CD14-positive monocyte (primary cell): Measurements from ENCODE around the gene PCDH15. TPM values are rescaled to one million over a fixed set of nuclear protein-coding genes. Genes with fewer than 3 reads are reported as not detected.

Experiments
- DNase-seq, 3 donors: peaks; one replicate each; pipeline ENCODE4 v3.0.0-alpha.2; 2011 to 2022
- H2AFZ ChIP-seq: 2 replicates; pipeline ENCODE4 v1.6.0; 2012; ENCODE audit warnings: mild to moderate bottlenecking, low read depth, low read length, inconsistent platforms; ENCODE audit not compliant: insufficient read depth, poor library complexity, severe bottlenecking
- H3K27ac ChIP-seq, 2 donors: 1 replicate in 1 of 2; 2 replicates in 1 of 2; pipeline ENCODE4 v1.5.1; 2012 to 2013; ENCODE audit warnings: low read length in 2 of 2, control low read depth in 1 of 2, inconsistent platforms in 1 of 2, low read depth in 1 of 2, mild to moderate bottlenecking in 1 of 2
- H3K27me3 ChIP-seq, 2 donors: one replicate each; pipeline versions ENCODE4 v1.6.0 to v1.6.1; 2011 to 2013; ENCODE audit warnings: low read length in 2 of 2; ENCODE audit not compliant: control insufficient read depth in 2 of 2, insufficient read depth in 2 of 2
- H3K36me3 ChIP-seq, 2 donors: replicated peaks in 1 of 2; 1 replicate in 1 of 2; 2 replicates in 1 of 2; pipeline versions ENCODE4 v1.5.1 to v1.6.1; 2012 to 2013; ENCODE audit warnings: low read length in 2 of 2, control low read depth in 1 of 2, inconsistent platforms in 1 of 2, mild to moderate bottlenecking in 1 of 2; ENCODE audit not compliant: insufficient read depth in 2 of 2, control insufficient read depth in 1 of 2
- H3K4me1 ChIP-seq, 2 donors: 1 replicate in 1 of 2; 2 replicates in 1 of 2; pipeline versions ENCODE4 v1.5.1 to v1.6.1; 2012 to 2013; ENCODE audit warnings: low read length in 2 of 2, control low read depth in 1 of 2, inconsistent platforms in 1 of 2, mild to moderate bottlenecking in 1 of 2, moderate library complexity in 1 of 2; ENCODE audit not compliant: insufficient read depth in 2 of 2, control insufficient read depth in 1 of 2
- H3K4me2 ChIP-seq: replicated peaks from 2 replicates; pipeline ENCODE3; 2012; ENCODE audit warnings: low read length, moderate library complexity, mild to moderate bottlenecking; ENCODE audit not compliant: poor library complexity, severe bottlenecking; ENCODE audit errors: extremely low read depth
- H3K4me3 ChIP-seq, 3 experiments: fragments of 200-600 bp in 1 of 3; sonication (generic) in 1 of 3; replicated peaks in 1 of 3; 1 replicate in 2 of 3; 2 replicates in 1 of 3; pipeline ENCODE4 v1.5.1; 2011 to 2013; ENCODE audit warnings: low read length in 3 of 3, mild to moderate bottlenecking in 3 of 3, control low read depth in 2 of 3, low read depth in 2 of 3, inconsistent platforms in 1 of 3, moderate library complexity in 1 of 3
- H3K79me2 ChIP-seq: 2 replicates; pipeline ENCODE4 v1.6.0; 2012; ENCODE audit warnings: mild to moderate bottlenecking, control low read depth, inconsistent platforms, low read length, moderate library complexity; ENCODE audit not compliant: insufficient read depth
- H3K9ac ChIP-seq: 2 replicates; pipeline ENCODE4 v1.6.0; 2017; ENCODE audit warnings: low read length, mild to moderate bottlenecking; ENCODE audit not compliant: insufficient read depth, poor library complexity, severe bottlenecking
- H3K9me3 ChIP-seq, 2 donors: replicated peaks in 1 of 2; 1 replicate in 1 of 2; 2 replicates in 1 of 2; pipeline versions ENCODE4 v1.5.1 to v1.6.1; 2012 to 2013; ENCODE audit warnings: low read length in 2 of 2, control low read depth in 1 of 2; ENCODE audit not compliant: control insufficient read depth in 1 of 2, insufficient read depth in 1 of 2
- H4K20me1 ChIP-seq: 2 replicates; pipeline ENCODE4 v1.6.0; 2012; ENCODE audit warnings: mild to moderate bottlenecking, low read length, control low read depth, moderate library complexity; ENCODE audit not compliant: insufficient read depth
- H3K27ac Mint-ChIP-seq, 7 donors: one replicate each; pipeline ENCODE4 v1.8.0; 2020; ENCODE audit warnings: mild to moderate bottlenecking in 7 of 7, mixed read lengths in 7 of 7, moderate library complexity in 6 of 7, inconsistent platforms in 2 of 7
- H3K27me3 Mint-ChIP-seq, 3 donors: one replicate each; pipeline ENCODE4 v1.8.0; 2021 to 2022; ENCODE audit warnings: low read depth in 3 of 3, mild to moderate bottlenecking in 3 of 3, mixed read lengths in 3 of 3, moderate library complexity in 3 of 3, inconsistent platforms in 1 of 3
- H3K36me3 Mint-ChIP-seq, 2 donors: one replicate each; pipeline ENCODE4 v1.8.0; 2020; ENCODE audit warnings: mixed read lengths in 2 of 2, inconsistent platforms in 1 of 2, mild to moderate bottlenecking in 1 of 2
- H3K4me1 Mint-ChIP-seq: one replicate; pipeline ENCODE4 v1.8.0; 2020; ENCODE audit warnings: mild to moderate bottlenecking, mixed read lengths
- H3K4me3 Mint-ChIP-seq, 2 donors: one replicate each; pipeline ENCODE4 v1.8.0; 2020; ENCODE audit warnings: mild to moderate bottlenecking in 2 of 2, mixed read lengths in 2 of 2, moderate library complexity in 1 of 2
- H3K9me3 Mint-ChIP-seq, 7 donors: one replicate each; pipeline ENCODE4 v1.8.0; 2020 to 2022; ENCODE audit warnings: mixed read lengths in 7 of 7, mild to moderate bottlenecking in 6 of 7, moderate library complexity in 6 of 7, inconsistent platforms in 2 of 7
- WGBS: methylation state at CpG from one replicate; pipeline ENCODE4 v1.1.5; 2013; ENCODE audit warnings: missing lambda C conversion rate; ENCODE audit not compliant: insufficient coverage; 5-methylcytosine and 5-hydroxymethylcytosine counted together
- intact Hi-C, 2 donors: fragments of 100-400 bp; cut with micrococcal nuclease; formaldehyde crosslinking; loops; one replicate each; pipeline versions ENCODE4 v1.15.0 to v1.15.1; 2023
- polyA plus RNA-seq, 3 donors: library from polyadenylated mRNA; depleted of rRNA in 1 of 3; unstranded in 2 of 3; stranded (reverse) in 1 of 3; fragments of 300-500 nt in 2 of 3; fragments of >200 nt in 1 of 3; fragmentation: Illumina TruSeq in 2 of 3; gene quantifications; 1 replicate in 2 of 3; 2 replicates in 1 of 3; pipeline ENCODE4 v1.2.3, GENCODE V29; 2012 to 2021
- TF ChIP-seq, protein P1 (sequence below): fragments of 200-600 bp; IDR thresholded peaks from one replicate; pipeline ENCODE4 v1.8.0; 2022; ENCODE audit warnings: antibody characterized with exemption, mild to moderate bottlenecking

PCDH15 gene
- polyA plus RNA-seq, 3 donors, result not detected

DNA sequence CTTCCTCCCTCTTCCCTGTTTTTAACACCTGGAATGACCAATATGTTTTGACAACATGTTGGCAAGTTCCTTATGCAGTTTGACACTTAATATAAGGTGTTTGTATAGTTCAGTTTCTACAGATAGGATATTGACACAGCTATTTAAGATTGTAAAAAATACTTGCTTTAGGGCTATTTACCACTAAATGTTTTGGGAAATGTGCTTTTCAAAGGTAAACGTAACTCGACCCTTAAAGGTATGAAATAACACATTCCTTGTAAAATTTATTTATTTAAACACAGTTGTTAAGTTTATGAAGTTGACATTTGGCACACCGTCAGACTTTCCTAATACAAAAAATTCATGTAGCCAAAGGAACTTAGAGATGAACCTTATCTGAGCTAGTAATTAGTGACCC, 817.6 kb downstream of the PCDH15 start:
- Histone ChIP-seq H3K4me3 (no peak overlapping the region), H3K36me3 (no peaks in the 10 kb centered on the region), H4K20me1 (no peaks in the 10 kb centered on the region), H3K27ac (no peak overlapping the region), H3K4me2 (no peak overlapping the region), H3K4me1 (no peaks in the 10 kb centered on the region), H3K9ac (no peak overlapping the region), H3K9me3 (peaks cover 0 to 4% of the 10 kb centered on the region in 2 donors), H3K27me3 (no peaks in the 10 kb centered on the region), H3K79me2 (no peaks in the 10 kb centered on the region), H2AFZ (no peak overlapping the region)
- H3K9me3 Mint-ChIP-seq, result peaks cover 0 to 8% (median 2%) of the 10 kb centered on the region in 7 donors
- no peaks in the 10 kb centered on the region for H3K36me3 Mint-ChIP-seq
- no peak overlapping the region for H3K27ac Mint-ChIP-seq
- no peak overlapping the region for H3K4me3 Mint-ChIP-seq
- TF ChIP-seq, protein P1, sequence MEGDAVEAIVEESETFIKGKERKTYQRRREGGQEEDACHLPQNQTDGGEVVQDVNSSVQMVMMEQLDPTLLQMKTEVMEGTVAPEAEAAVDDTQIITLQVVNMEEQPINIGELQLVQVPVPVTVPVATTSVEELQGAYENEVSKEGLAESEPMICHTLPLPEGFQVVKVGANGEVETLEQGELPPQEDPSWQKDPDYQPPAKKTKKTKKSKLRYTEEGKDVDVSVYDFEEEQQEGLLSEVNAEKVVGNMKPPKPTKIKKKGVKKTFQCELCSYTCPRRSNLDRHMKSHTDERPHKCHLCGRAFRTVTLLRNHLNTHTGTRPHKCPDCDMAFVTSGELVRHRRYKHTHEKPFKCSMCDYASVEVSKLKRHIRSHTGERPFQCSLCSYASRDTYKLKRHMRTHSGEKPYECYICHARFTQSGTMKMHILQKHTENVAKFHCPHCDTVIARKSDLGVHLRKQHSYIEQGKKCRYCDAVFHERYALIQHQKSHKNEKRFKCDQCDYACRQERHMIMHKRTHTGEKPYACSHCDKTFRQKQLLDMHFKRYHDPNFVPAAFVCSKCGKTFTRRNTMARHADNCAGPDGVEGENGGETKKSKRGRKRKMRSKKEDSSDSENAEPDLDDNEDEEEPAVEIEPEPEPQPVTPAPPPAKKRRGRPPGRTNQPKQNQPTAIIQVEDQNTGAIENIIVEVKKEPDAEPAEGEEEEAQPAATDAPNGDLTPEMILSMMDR, result no peak
- intact Hi-C loops, result no loop called here
- DNase-seq, result no peak
- no CpG with 5 or more reads among the region's 3 CpGs for WGBS
- H3K4me1 Mint-ChIP-seq, result no peaks in the 10 kb centered on the region
- no peaks in the 10 kb centered on the region for H3K27me3 Mint-ChIP-seq

DNA sequence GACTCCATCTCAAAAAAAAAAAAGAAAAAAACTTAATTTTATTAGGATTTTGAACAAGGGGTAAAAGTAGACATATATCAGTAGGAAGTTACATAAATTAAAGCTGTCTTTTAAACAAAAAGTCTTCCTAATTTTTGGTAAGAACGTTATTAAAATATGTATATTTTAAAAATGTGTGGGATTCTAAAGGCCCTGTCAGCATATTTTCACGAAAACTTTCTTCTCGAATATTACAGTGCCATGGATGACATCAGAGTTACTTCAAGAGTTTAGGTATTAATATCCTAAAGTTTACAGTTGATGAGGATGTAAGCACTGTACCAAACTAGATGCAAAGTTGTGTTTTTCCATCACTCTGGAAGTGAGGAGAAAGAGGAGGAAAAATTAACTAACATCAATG, 820.8 kb downstream of the PCDH15 start:
- Histone ChIP-seq H3K27ac (no peak overlapping the region), H2AFZ (no peak overlapping the region), H4K20me1 (no peaks in the 10 kb centered on the region), H3K4me2 (no peak overlapping the region), H3K4me3 (no peak overlapping the region), H3K36me3 (no peaks in the 10 kb centered on the region), H3K4me1 (no peaks in the 10 kb centered on the region), H3K27me3 (no peaks in the 10 kb centered on the region), H3K79me2 (no peaks in the 10 kb centered on the region), H3K9ac (no peak overlapping the region), H3K9me3 (peaks cover 0 to 8% of the 10 kb centered on the region in 2 donors)
- Mint-ChIP-seq H3K36me3 (no peaks in the 10 kb centered on the region), H3K4me3 (no peak overlapping the region), H3K27ac (no peak overlapping the region), H3K4me1 (no peaks in the 10 kb centered on the region), H3K9me3 (peaks cover 0 to 11% (median 2%) of the 10 kb centered on the region in 7 donors), H3K27me3 (no peaks in the 10 kb centered on the region)
- TF ChIP-seq, protein P1, result no peak
- no peak for DNase-seq
- intact Hi-C loops, result no loop called here
- WGBS, result no CpG with 5 or more reads among the region's 3 CpGs
